ENCODE measurements around the gene INS. TPM values are rescaled to one million over a fixed set of nuclear protein-coding genes. Genes with fewer than 3 reads are reported as not detected.
A peak's percentile ranks its signal among the peaks of the same experiment; 100 is the strongest.

Gene INS
- total and polyA plus RNA-seq, 2 of the 13 experiments (the other 11 are each of a cell fraction or from before 2014, with no cell fraction given): not detected

DNA sequence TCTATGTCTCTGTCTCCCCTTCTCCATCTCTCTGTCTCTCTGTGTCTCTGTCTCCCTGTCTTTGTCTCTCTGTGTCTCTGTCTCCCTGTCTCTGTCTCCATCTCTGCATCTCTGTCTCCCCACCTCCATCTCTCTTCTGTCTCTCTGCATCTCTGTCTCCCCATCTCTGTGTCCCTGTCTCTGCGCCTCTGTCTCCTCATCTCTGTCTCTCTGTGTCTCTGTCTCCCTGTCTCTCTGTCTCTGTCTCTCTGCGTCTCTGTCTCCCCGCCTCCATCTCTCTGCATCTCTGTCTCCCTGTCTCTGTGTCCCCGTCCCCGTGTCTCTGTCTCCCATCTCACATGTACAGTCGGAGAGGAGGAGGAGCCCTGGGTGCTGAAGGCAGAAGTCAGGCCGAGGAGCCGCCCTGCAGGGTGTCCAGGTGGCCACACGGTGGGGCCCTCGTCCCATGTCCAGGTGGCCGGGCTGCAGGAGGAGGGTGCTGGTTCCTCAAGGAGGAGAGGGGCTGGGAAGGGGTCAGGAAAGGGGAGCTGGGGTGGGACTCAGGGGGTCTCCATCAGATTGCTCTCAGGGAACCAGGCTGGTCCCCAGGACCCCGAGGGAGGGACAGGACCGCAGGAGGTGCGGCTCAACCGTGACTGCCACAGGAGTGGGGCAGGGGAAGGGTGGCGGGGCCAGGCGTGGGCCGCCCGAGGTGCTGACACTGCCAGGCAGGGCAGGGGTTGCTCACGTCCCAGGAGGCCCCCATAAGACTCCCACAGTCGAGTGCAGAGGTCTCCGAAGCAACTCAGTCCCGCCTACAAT is 36.2 kb upstream of the INS start:
- POLR2A ChIA-PET: interaction anchor here (1.0 to 3.4 kb wide), 2 partner anchors 14 to 102 kb away, joined by 3 to 19 read pairs; no protein-coding TSS in a partner anchor
- Histone ChIP-seq H3K4me2 (ENCODE audit: low read depth, low read length) (no peak overlapping the region), H3K9me3 (ENCODE audit: low read length) (no peaks in the 10 kb centered on the region), H3K27me3 (ENCODE audit: control insufficient read depth in 1 of 2, insufficient read depth in 2 of 2, low read length in 2 of 2) (peaks cover 7 to 16% of the 10 kb centered on the region in 2 experiments; a peak in 4 of 5 replicates), H3K27ac (ENCODE audit: extremely low read length, insufficient read depth, low read length) (no peak overlapping the region), H3K9ac (ENCODE audit: insufficient read depth, low read depth, low read length) (no peak overlapping the region), H4K20me1 (ENCODE audit: insufficient read depth, low read length) (no peaks in the 10 kb centered on the region), H3K36me3 (replicated peaks in 1 of 2; ENCODE audit: control insufficient read depth in 1 of 2, insufficient read depth in 2 of 2, low read length in 2 of 2) (no peaks in the 10 kb centered on the region), H3K79me2 (ENCODE audit: insufficient read depth, low read length) (no peaks in the 10 kb centered on the region), H3K4me1 (ENCODE audit: insufficient read depth, low read length) (peaks cover 48% of the 10 kb centered on the region), H2AFZ (ENCODE audit: low read length) (no peak overlapping the region), H3K4me3 (replicated peaks in 1 of 3; ENCODE audit: insufficient read depth in 1 of 3, low read depth in 2 of 3, low read length in 3 of 3) (no peak overlapping the region)
- intact Hi-C loops (cut with micrococcal nuclease; ENCODE audit: unreplicated experiment): loop anchor here (1.0 to 5.0 kb wide), 2 partner anchors 102 to 225 kb away; no protein-coding TSS in a partner anchor
- FAIRE-seq: peak; percentile 30
- ATAC-seq: peak; percentile 80
- no TSS peak for BruUV-seq (replicated peaks)
- CTCF ChIA-PET (ENCODE audit: low intra/inter-chr PET ratio, low total read pairs): interaction anchor here (1.4 to 3.9 kb wide), 5 partner anchors 19 to 222 kb away, joined by 3 to 72 read pairs (median 9); no protein-coding TSS in a partner anchor
- 11% methylated on average over 9 of the region's 23 CpGs for WGBS (ENCODE audit: low lambda C conversion rate)
- DNase-seq (ENCODE audit: low spot score): peak; percentile 55
- in situ Hi-C loops (cut with HindIII; ENCODE audit: extremely low pct_ligation_motif_present, low pct_unique_long_range_greater_than_20kb): loop anchor here (5.0 to 10.0 kb wide), 2 partner anchors 100 to 328 kb away; no protein-coding TSS in a partner anchor
- TF ChIP-seq SMC3 (IDR thresholded peaks at IDR 0.05; ENCODE audit: low read length): peak; percentile 79; the same call in 1 of the 2 replicates
- TF ChIP-seq ZFP36 (IDR thresholded peaks at IDR 0.05; ENCODE audit: borderline replicate concordance, low read depth, low read length, partially characterized antibody): peak; percentile 52
- peak; percentile 50; the same call in 1 of the 2 replicates for TF ChIP-seq CBX5 (CRISPR knock-in tag; IDR thresholded peaks at IDR 0.05; ENCODE audit: borderline replicate concordance)
- TF ChIP-seq GATAD1 (CRISPR knock-in tag; IDR thresholded peaks at IDR 0.05): peak; percentile 30; the same call in 1 of the 2 replicates
- no peak for TF ChIP-seq SMAD9 (CRISPR knock-in tag; IDR thresholded peaks at IDR 0.05)
- no peak for TF ChIP-seq PLRG1 (conservative IDR thresholded peaks at IDR 0.05)
- TF ChIP-seq, protein P1, sequence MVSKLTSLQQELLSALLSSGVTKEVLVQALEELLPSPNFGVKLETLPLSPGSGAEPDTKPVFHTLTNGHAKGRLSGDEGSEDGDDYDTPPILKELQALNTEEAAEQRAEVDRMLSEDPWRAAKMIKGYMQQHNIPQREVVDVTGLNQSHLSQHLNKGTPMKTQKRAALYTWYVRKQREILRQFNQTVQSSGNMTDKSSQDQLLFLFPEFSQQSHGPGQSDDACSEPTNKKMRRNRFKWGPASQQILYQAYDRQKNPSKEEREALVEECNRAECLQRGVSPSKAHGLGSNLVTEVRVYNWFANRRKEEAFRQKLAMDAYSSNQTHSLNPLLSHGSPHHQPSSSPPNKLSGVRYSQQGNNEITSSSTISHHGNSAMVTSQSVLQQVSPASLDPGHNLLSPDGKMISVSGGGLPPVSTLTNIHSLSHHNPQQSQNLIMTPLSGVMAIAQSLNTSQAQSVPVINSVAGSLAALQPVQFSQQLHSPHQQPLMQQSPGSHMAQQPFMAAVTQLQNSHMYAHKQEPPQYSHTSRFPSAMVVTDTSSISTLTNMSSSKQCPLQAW (CRISPR knock-in tag; IDR thresholded peaks at IDR 0.05): peak; percentile 45; the same call in 1 of the 2 replicates
- peak; percentile 65 for TF ChIP-seq ZNF331 (CRISPR knock-in tag; IDR thresholded peaks at IDR 0.05)
- TF ChIP-seq ZNF510 (CRISPR knock-in tag; IDR thresholded peaks at IDR 0.05; ENCODE audit: low read depth): no peak
- 0 out of 2 replicates have a peak, but pooled peaks have one; percentile 47 for TF ChIP-seq CBFB (CRISPR knock-in tag; IDR thresholded peaks at IDR 0.05)
- TF ChIP-seq EEA1 (CRISPR knock-in tag; IDR thresholded peaks at IDR 0.05; ENCODE audit: borderline replicate concordance): 0 out of 2 replicates have a peak, but pooled peaks have one; percentile 45
- TF ChIP-seq, protein P2, sequence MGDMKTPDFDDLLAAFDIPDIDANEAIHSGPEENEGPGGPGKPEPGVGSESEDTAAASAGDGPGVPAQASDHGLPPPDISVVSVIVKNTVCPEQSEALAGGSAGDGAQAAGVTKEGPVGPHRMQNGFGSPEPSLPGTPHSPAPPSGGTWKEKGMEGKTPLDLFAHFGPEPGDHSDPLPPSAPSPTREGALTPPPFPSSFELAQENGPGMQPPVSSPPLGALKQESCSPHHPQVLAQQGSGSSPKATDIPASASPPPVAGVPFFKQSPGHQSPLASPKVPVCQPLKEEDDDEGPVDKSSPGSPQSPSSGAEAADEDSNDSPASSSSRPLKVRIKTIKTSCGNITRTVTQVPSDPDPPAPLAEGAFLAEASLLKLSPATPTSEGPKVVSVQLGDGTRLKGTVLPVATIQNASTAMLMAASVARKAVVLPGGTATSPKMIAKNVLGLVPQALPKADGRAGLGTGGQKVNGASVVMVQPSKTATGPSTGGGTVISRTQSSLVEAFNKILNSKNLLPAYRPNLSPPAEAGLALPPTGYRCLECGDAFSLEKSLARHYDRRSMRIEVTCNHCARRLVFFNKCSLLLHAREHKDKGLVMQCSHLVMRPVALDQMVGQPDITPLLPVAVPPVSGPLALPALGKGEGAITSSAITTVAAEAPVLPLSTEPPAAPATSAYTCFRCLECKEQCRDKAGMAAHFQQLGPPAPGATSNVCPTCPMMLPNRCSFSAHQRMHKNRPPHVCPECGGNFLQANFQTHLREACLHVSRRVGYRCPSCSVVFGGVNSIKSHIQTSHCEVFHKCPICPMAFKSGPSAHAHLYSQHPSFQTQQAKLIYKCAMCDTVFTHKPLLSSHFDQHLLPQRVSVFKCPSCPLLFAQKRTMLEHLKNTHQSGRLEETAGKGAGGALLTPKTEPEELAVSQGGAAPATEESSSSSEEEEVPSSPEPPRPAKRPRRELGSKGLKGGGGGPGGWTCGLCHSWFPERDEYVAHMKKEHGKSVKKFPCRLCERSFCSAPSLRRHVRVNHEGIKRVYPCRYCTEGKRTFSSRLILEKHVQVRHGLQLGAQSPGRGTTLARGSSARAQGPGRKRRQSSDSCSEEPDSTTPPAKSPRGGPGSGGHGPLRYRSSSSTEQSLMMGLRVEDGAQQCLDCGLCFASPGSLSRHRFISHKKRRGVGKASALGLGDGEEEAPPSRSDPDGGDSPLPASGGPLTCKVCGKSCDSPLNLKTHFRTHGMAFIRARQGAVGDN (CRISPR knock-in tag; IDR thresholded peaks at IDR 0.05): peak; percentile 56
- TF ChIP-seq ZSCAN21 (CRISPR knock-in tag; IDR thresholded peaks at IDR 0.05; ENCODE audit: borderline replicate concordance): no peak
- TF ChIP-seq, protein P3, sequence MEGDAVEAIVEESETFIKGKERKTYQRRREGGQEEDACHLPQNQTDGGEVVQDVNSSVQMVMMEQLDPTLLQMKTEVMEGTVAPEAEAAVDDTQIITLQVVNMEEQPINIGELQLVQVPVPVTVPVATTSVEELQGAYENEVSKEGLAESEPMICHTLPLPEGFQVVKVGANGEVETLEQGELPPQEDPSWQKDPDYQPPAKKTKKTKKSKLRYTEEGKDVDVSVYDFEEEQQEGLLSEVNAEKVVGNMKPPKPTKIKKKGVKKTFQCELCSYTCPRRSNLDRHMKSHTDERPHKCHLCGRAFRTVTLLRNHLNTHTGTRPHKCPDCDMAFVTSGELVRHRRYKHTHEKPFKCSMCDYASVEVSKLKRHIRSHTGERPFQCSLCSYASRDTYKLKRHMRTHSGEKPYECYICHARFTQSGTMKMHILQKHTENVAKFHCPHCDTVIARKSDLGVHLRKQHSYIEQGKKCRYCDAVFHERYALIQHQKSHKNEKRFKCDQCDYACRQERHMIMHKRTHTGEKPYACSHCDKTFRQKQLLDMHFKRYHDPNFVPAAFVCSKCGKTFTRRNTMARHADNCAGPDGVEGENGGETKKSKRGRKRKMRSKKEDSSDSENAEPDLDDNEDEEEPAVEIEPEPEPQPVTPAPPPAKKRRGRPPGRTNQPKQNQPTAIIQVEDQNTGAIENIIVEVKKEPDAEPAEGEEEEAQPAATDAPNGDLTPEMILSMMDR (CRISPR knock-in tag; IDR thresholded peaks at IDR 0.05): peak; percentile 100
- 0 out of 2 replicates have a peak, but pooled peaks have one; percentile 28 for TF ChIP-seq ERF (CRISPR knock-in tag; IDR thresholded peaks at IDR 0.05)

Data from HepG2 (cell line).